LNCaP clone FGC (cell line): ENCODE results near the gene PAN2.

Experiments
- DNase-seq: peaks from one replicate; pipeline ENCODE4 v3.0.0-alpha.2; 2011; ENCODE audit warnings: low read depth
- H3K4me3 ChIP-seq: 2 replicates; pipeline ENCODE4 v1.5.1; 2011; ENCODE audit warnings: mild to moderate bottlenecking, low read depth, low read length, control low read depth
- TF ChIP-seq, protein P1 (sequence below): IDR thresholded peaks from 2 replicates; pipeline ENCODE4 v1.5.1; 2012; ENCODE audit warnings: mild to moderate bottlenecking; ENCODE audit not compliant: control insufficient read depth, insufficient read depth; ENCODE audit errors: extremely low read depth

The PAN2 gene

DNA sequence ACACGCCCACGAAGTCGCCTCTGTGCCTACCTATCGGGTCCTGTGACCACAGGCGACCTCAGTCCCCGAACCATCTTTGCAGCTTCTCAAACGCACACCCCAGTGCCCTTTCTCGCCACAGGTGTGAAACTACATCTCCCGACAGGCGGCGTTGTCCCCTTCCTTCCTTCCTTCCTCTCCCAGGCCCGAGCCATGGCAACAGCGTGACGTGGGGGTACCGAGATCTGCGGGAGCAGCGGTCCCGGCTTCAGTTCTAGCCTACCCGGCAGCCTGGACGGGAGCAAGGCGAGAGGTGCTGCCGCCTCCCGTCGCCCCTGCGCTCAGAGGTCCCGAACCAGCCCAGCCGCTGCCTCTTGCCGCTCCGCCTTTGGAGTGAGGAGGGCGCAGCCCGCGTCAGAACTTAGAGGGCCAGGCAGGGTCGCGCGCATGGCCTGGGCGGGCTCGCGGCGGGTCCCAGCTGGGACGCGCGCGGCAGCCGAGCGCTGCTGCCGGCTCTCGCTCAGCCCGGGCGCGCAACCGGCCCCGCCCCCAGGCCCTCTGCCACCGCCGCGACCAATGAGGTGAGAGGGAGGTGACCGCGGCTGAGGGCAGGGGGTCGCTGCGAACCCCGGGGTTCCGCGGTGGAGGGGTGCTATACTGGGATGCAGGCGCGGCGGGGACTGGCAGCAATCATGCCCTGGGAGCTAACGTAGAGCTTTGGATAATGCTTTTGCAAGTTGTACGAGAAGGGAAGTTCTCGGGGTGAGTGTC is 66.9 kb downstream of the PAN2 start, which contains the start of gene COQ10A:
Gene COQ10A, plus strand, starts transcription at position 250 of the 750 bp plus-strand sequence. Its CDS starts 177 bp downstream, at position 427.
- TF ChIP-seq, protein P1, sequence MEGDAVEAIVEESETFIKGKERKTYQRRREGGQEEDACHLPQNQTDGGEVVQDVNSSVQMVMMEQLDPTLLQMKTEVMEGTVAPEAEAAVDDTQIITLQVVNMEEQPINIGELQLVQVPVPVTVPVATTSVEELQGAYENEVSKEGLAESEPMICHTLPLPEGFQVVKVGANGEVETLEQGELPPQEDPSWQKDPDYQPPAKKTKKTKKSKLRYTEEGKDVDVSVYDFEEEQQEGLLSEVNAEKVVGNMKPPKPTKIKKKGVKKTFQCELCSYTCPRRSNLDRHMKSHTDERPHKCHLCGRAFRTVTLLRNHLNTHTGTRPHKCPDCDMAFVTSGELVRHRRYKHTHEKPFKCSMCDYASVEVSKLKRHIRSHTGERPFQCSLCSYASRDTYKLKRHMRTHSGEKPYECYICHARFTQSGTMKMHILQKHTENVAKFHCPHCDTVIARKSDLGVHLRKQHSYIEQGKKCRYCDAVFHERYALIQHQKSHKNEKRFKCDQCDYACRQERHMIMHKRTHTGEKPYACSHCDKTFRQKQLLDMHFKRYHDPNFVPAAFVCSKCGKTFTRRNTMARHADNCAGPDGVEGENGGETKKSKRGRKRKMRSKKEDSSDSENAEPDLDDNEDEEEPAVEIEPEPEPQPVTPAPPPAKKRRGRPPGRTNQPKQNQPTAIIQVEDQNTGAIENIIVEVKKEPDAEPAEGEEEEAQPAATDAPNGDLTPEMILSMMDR: peak; percentile 52

More for the DNA sequence above, 66.9 kb downstream of the PAN2 start, which contains the start of gene COQ10A:
- peak within 1 kb of the TSS; percentile 68 for H3K4me3 ChIP-seq
- DNase-seq: peak; percentile 67
